CD4-positive, alpha-beta T cell treated with Interleukin-4 for 4 hours (primary cell): Measurements from ENCODE around the gene GCDH.
"Not testable (repeated sequence)": the region's sequence is repeated elsewhere in the genome, so short reads cannot be mapped to it uniquely, and the experiment has no call there.

Source experiments
- DNase-seq: peaks from one replicate; pipeline ENCODE4 v3.0.0-alpha.2; 2020

Gene GCDH

GRCh38 chr19:12912571-12912970 lies 21.6 kb downstream of the GCDH start:
- DNase-seq, result no peak

GRCh38 chr19:12913011-12913561 lies 22.1 kb downstream of the GCDH start:
- no peak for DNase-seq

- DNase-seq, result peak; percentile 69
Measured at GRCh38 chr19:12913851-12914690, 23.1 kb downstream of the GCDH start.

- not testable (repeated sequence) for DNase-seq
Measured at GRCh38 chr19:12915860-12916259, 24.9 kb downstream of the GCDH start.

- no peak for DNase-seq
Measured at GRCh38 chr19:12918253-12918652, 27.3 kb downstream of the GCDH start.

GRCh38 chr19:12921047-12921446 lies 30.1 kb downstream of the GCDH start:
- no peak for DNase-seq

GRCh38 chr19:12922959-12923358 lies 32.0 kb downstream of the GCDH start:
- no peak for DNase-seq

GRCh38 chr19:12924621-12925310 lies 33.8 kb downstream of the GCDH start:
- DNase-seq, result no peak

GRCh38 chr19:12930002-12930645 lies 39.2 kb downstream of the GCDH start:
- no peak for DNase-seq

- no peak for DNase-seq
Measured at GRCh38 chr19:12932392-12933286, 41.7 kb downstream of the GCDH start.

- DNase-seq, result peak; percentile 88
Measured at GRCh38 chr19:12933287-12934072, 42.5 kb downstream of the GCDH start, which contains the start of gene FARSA. TSS of gene FARSA (minus strand) at chr19:12933711. CDS start at chr19:12933696, 15 bp downstream.

GRCh38 chr19:12935071-12935470 lies 44.1 kb downstream of the GCDH start:
- no peak for DNase-seq

GRCh38 chr19:12936582-12936981 lies 45.6 kb downstream of the GCDH start:
- DNase-seq, result no peak

- no peak for DNase-seq
Measured at GRCh38 chr19:12937093-12937926, 46.4 kb downstream of the GCDH start.

- peak; percentile 100 for DNase-seq
Measured at GRCh38 chr19:12937927-12938778, 47.2 kb downstream of the GCDH start, which contains the start of gene CALR. TSS of gene CALR (plus strand) at chr19:12938609. CDS start at chr19:12938680, 71 bp downstream.

GRCh38 chr19:12938779-12939601 lies 48.0 kb downstream of the GCDH start:
- peak; percentile 28 for DNase-seq

- DNase-seq, result no peak
Measured at GRCh38 chr19:12939975-12940423, 49.0 kb downstream of the GCDH start.

GRCh38 chr19:12940897-12941296 lies 49.9 kb downstream of the GCDH start:
- DNase-seq, result no peak
